ENCODE data around the gene PRR5.

- TF ChIP-seq CTCF (conservative IDR thresholded peaks at IDR 0.05; ENCODE audit: low read length) = no peak
- TF ChIP-seq EZH2phosphoT487 (IDR thresholded peaks at IDR 0.05; ENCODE audit: borderline replicate concordance, low read depth, low read length) = no peak
These were observed 41.8 kb upstream of the PRR5 start for GRCh38 chr22:44660051-44660830.
